K562 (cell line): Measurements from ENCODE around the gene EEFSEC. TPM values are rescaled to one million over a fixed set of nuclear protein-coding genes. Genes with fewer than 3 reads are reported as not detected.

Source experiments
- ARID3A ChIP-seq: IDR thresholded peaks from 2 replicates; pipeline ENCODE4 v1.6.1; 2012; ENCODE audit warnings: low read depth, low read length, improper control_type of control experiment, borderline replicate concordance
- CHD7 ChIP-seq: fragments of 200-600 bp; sonication (generic); IDR thresholded peaks from one replicate; pipeline ENCODE4 v1.6.1; 2012; ENCODE audit warnings: mild to moderate bottlenecking, low read depth, low read length, inconsistent platforms
- CREB1 ChIP-seq, 2 experiments: sonication (generic) in 1 of 2; formaldehyde crosslinking in 1 of 2; IDR thresholded peaks; 2 replicates each; pipeline versions ENCODE4 v1.6.1 to v1.8.0; 2012 to 2022; ENCODE audit warnings: inconsistent platforms in 1 of 2, mild to moderate bottlenecking in 1 of 2, missing genetic modification reagents in 1 of 2, moderate library complexity in 1 of 2
- HOXB6 ChIP-seq: fragments of 250-450 bp; sonication (Bioruptor Pico); IDR thresholded peaks from 2 replicates; pipeline ENCODE4 v1.5.1; 2022; ENCODE audit warnings: mild to moderate bottlenecking, borderline replicate concordance
- NCOR1 ChIP-seq: fragments of 450-650 bp; IDR thresholded peaks from 2 replicates; pipeline ENCODE4 v1.6.1; 2016; ENCODE audit warnings: mild to moderate bottlenecking, moderate library complexity
- NFRKB ChIP-seq: fragments of 450-650 bp; IDR thresholded peaks from 2 replicates; pipeline ENCODE4 v1.6.1; 2016; ENCODE audit warnings: low read depth
- NR2F6 ChIP-seq: fragments of 450-650 bp; formaldehyde crosslinking; IDR thresholded peaks from 2 replicates; pipeline ENCODE4 v1.4.0; 2020; ENCODE audit warnings: mild to moderate bottlenecking
- PHF21A ChIP-seq: fragments of 450-650 bp; IDR thresholded peaks from 2 replicates; pipeline ENCODE4 v1.6.1; 2017; ENCODE audit warnings: low read depth, borderline replicate concordance
- SREBF1 ChIP-seq: fragments of 150-350 bp; IDR thresholded peaks from 2 replicates; pipeline ENCODE4 v1.6.1; 2014; ENCODE audit warnings: antibody characterized with exemption, low read depth, low read length, borderline replicate concordance
- TCF7L2 ChIP-seq: fragments of 150-350 bp; IDR thresholded peaks from 2 replicates; pipeline ENCODE4 v1.6.1; 2016; ENCODE audit warnings: low read depth, mild to moderate bottlenecking, low read length, moderate library complexity
- THAP7 ChIP-seq: fragments of 250-450 bp; sonication (Bioruptor Pico); IDR thresholded peaks from 2 replicates; pipeline ENCODE4 v1.5.0; 2021
- ZBED1 ChIP-seq: IDR thresholded peaks from 2 replicates; pipeline ENCODE4 v1.6.1; 2014
- ZFPM2 ChIP-seq: fragments of 250-450 bp; sonication (Bioruptor Pico); IDR thresholded peaks from 2 replicates; pipeline ENCODE4 v1.5.1; 2022; ENCODE audit warnings: mild to moderate bottlenecking
- ZNF175 ChIP-seq: fragments of 200-800 bp; sonication (Bioruptor generic); IDR thresholded peaks from 2 replicates; pipeline ENCODE4 v1.6.1; 2016; ENCODE audit warnings: low read depth, mild to moderate bottlenecking, missing genetic modification characterization, missing compliant biosample characterization
- ZNF696 ChIP-seq: fragments of 250-450 bp; sonication (Bioruptor Pico); conservative IDR thresholded peaks from 2 replicates; pipeline ENCODE4 v1.4.0; 2020; ENCODE audit warnings: mild to moderate bottlenecking, moderate library complexity
- ZNF785 ChIP-seq: fragments of 250-450 bp; sonication (Bioruptor Pico); IDR thresholded peaks from 2 replicates; pipeline ENCODE4 v1.4.0; 2020; ENCODE audit warnings: mild to moderate bottlenecking
- polyA plus RNA-seq, 8 experiments: library from polyadenylated mRNA; depleted of rRNA in 4 of 8; stranded (reverse) in 5 of 8; unstranded in 3 of 8; fragments of >200 nt; fragmentation: Nextera tagmentation in 2 of 8; fragmentation: Illumina TruSeq in 1 of 8; extraction: Ambion mirVana in 2 of 8; extraction: Trizol in 1 of 8; gene quantifications; 2 replicates each; pipeline versions ENCODE4 v1.2.1 to v1.2.3, GENCODE V29; 2011 to 2014; ENCODE audit warnings: inconsistent platforms in 1 of 8, missing spikeins in 1 of 8
- total RNA-seq, 7 experiments: library from RNA; depleted of rRNA in 6 of 7; stranded (reverse); fragments of >200 nt in 6 of 7; fragmentation: Illumina TruSeq in 2 of 7; extraction: Trizol in 2 of 7; gene quantifications; 2 replicates each; pipeline versions ENCODE4 v1.2.1 to v1.2.3, GENCODE V29; 2011 to 2021; ENCODE audit warnings: low replicate concordance in 1 of 7

Gene EEFSEC
- total and polyA plus RNA-seq, 9 of the 15 experiments (the other 6 are each of a cell fraction or from before 2014, with no cell fraction given), result 0.35 to 11.8 (median 7.7) TPM

DNA sequence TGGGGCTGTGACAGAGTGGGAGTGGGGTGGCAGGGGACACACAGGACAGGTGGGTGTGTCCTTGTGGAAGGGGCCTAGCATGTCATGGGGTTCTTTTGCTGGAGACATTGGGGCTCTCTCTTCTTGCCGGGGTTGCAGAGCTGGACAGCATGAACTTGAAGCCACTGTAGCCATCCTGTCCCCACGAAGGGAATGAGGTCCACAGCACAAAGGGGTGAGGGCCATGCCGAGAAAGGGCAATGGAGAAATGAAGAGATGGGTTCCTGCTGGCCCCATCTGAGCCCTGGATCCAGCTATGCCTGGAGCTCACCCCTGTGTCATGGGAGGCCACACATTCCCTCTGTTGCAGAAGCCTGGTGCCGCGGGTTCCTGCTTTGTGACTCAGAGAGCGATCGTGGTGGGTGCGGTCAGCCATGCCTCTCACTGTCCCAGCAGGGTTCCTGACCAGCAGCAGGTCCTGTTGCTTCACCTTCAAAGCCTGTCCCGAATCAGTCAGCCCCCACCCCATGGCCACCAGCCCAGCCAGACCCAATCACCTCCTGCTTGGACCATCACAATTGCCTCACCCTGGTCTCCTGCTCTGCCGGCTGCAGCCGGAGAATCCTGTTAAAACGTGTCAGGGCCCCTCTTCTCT is 263.4 kb downstream of the EEFSEC start (continued):
- TF ChIP-seq ARID3A (no peak), ZNF696 (no peak), ZBED1 (no peak), CREB1 (IDR thresholded peaks at IDR 0.05) (no peak; the same call in 1 of the 2 replicates), CREB1 (CRISPR knock-in tag; IDR thresholded peaks at IDR 0.05) (no peak), SREBF1 (no peak), ZNF785 (CRISPR knock-in tag) (no peak), HOXB6 (no peak), CHD7 (no peak), PHF21A (no peak), THAP7 (CRISPR knock-in tag) (no peak), ZFPM2 (CRISPR knock-in tag) (no peak), NCOR1 (no peak), NR2F6 (CRISPR knock-in tag) (no peak), ZNF175 (no peak), NFRKB (peak; percentile 95), TCF7L2 (no peak)
